ENCODE results near the gene PRKCE.

DNA sequence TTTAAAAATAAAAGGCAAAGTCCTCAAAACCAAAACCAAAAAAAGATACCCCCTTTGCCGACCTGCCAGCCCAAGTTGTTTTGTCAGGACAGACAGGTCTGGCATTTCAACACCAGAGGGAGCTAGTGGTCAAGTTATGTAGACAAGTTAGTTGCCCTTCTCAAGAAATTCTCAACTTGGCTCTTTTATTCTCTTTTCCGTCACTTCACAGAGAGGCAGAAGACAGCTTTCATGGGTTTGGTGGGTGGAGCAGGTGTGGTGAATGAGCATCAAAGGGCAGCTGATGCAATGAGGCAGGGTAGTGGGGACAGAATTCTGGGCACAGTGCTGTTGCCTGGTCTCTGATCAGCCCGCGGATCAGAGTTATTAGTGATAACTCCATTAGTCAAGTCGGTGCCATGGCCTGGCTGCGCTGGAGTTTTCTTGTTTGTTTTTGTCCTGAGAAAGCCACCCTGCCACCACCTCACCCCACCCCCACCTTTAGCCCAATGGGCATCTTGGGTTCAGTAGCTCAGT lies 342.1 kb downstream of the PRKCE start:
- no peak for TF ChIP-seq POLR2A (IDR thresholded peaks at IDR 0.05; ENCODE audit: control extremely low read depth in 1 of 2, low read depth in 2 of 2, low read length in 2 of 2)
- TF ChIP-seq, protein P1, sequence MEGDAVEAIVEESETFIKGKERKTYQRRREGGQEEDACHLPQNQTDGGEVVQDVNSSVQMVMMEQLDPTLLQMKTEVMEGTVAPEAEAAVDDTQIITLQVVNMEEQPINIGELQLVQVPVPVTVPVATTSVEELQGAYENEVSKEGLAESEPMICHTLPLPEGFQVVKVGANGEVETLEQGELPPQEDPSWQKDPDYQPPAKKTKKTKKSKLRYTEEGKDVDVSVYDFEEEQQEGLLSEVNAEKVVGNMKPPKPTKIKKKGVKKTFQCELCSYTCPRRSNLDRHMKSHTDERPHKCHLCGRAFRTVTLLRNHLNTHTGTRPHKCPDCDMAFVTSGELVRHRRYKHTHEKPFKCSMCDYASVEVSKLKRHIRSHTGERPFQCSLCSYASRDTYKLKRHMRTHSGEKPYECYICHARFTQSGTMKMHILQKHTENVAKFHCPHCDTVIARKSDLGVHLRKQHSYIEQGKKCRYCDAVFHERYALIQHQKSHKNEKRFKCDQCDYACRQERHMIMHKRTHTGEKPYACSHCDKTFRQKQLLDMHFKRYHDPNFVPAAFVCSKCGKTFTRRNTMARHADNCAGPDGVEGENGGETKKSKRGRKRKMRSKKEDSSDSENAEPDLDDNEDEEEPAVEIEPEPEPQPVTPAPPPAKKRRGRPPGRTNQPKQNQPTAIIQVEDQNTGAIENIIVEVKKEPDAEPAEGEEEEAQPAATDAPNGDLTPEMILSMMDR (IDR thresholded peaks at IDR 0.05; ENCODE audit: control extremely low read depth in 1 of 3, insufficient read depth in 1 of 3, low read depth in 1 of 3, low read length in 3 of 3), result peak; percentile 45 to 84 (median 78)
- TF ChIP-seq CHD2 (IDR thresholded peaks at IDR 0.05; ENCODE audit: low read length), result no peak
- no peak for TF ChIP-seq GABPA (IDR thresholded peaks at IDR 0.05; ENCODE audit: borderline replicate concordance, insufficient read depth, low read length)
- no peak for TF ChIP-seq EZH2 (IDR thresholded peaks at IDR 0.05; ENCODE audit: low read depth, low read length, severe bottlenecking)
- no peak for TF ChIP-seq RFX5 (IDR thresholded peaks at IDR 0.05; ENCODE audit: borderline replicate concordance, low read depth, low read length)
- no peak for TF ChIP-seq ZNF274 (IDR thresholded peaks at IDR 0.05; ENCODE audit: borderline replicate concordance, extremely low read depth, low read length)
- TF ChIP-seq MAFK (IDR thresholded peaks at IDR 0.05; ENCODE audit: low read depth, low read length), result no peak
- TF ChIP-seq EP300 (IDR thresholded peaks at IDR 0.05; ENCODE audit: borderline replicate concordance in 1 of 2, low read depth in 2 of 2, low read length in 2 of 2), result no peak
- TF ChIP-seq PHF8 (conservative IDR thresholded peaks at IDR 0.05; ENCODE audit: low read depth, low read length), result no peak
- no peak for TF ChIP-seq HDAC2 (IDR thresholded peaks at IDR 0.05; ENCODE audit: borderline replicate concordance in 1 of 2, low read depth in 2 of 2, low read length in 2 of 2)
- no peak for TF ChIP-seq POLR2AphosphoS5 (IDR thresholded peaks at IDR 0.05; ENCODE audit: low read depth, low read length)
- TF ChIP-seq, protein P2, sequence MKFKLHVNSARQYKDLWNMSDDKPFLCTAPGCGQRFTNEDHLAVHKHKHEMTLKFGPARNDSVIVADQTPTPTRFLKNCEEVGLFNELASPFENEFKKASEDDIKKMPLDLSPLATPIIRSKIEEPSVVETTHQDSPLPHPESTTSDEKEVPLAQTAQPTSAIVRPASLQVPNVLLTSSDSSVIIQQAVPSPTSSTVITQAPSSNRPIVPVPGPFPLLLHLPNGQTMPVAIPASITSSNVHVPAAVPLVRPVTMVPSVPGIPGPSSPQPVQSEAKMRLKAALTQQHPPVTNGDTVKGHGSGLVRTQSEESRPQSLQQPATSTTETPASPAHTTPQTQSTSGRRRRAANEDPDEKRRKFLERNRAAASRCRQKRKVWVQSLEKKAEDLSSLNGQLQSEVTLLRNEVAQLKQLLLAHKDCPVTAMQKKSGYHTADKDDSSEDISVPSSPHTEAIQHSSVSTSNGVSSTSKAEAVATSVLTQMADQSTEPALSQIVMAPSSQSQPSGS (IDR thresholded peaks at IDR 0.05; ENCODE audit: low read length), result no peak
- TF ChIP-seq BCL11A (IDR thresholded peaks at IDR 0.05; ENCODE audit: low read depth in 2 of 2, low read length in 2 of 2), result no peak
